OCI-LY3 (cell line): Measurements from ENCODE around the gene BICD1.

Experiments used
- H2AFZ ChIP-seq: fragments of 200-600, 300-600 bp; shearing (Covaris generic); 2 replicates; pipeline ENCODE4 v1.6.0; 2014; ENCODE audit warnings: antibody characterized with exemption, low read depth, low read length
- H3K27ac ChIP-seq: fragments of 200-600, 300-600 bp; sonication (generic); 2 replicates; pipeline ENCODE4 v1.5.1; 2014; ENCODE audit warnings: mild to moderate bottlenecking, low read length, moderate library complexity, mixed read lengths
- H3K27me3 ChIP-seq: fragments of 200-600, 300-600 bp; sonication (generic); 2 replicates; pipeline ENCODE4 v1.6.1; 2014; ENCODE audit warnings: low read depth, low read length, mixed read lengths
- H3K36me3 ChIP-seq: fragments of 200-600, 300-600 bp; sonication (generic); replicated peaks from 2 replicates; pipeline ENCODE3; 2014; ENCODE audit warnings: low read depth, low read length, mixed read lengths
- H3K4me1 ChIP-seq: fragments of 300-600, 200-600 bp; sonication (generic); 2 replicates; pipeline ENCODE4 v1.6.1; 2014; ENCODE audit warnings: low read length, mixed read lengths
- H3K4me2 ChIP-seq: fragments of 200-600, 300-600 bp; sonication (generic); 2 replicates; pipeline ENCODE4 v1.6.1; 2014; ENCODE audit warnings: low read length, mixed read lengths
- H3K4me3 ChIP-seq: fragments of 300-600, 200-600 bp; sonication (generic); 2 replicates; pipeline ENCODE4 v1.5.1; 2014; ENCODE audit warnings: antibody characterized with exemption, mild to moderate bottlenecking, low read length, moderate library complexity
- H3K79me2 ChIP-seq: fragments of 300-600, 200-600 bp; shearing (Covaris generic); 2 replicates; pipeline ENCODE4 v1.6.1; 2014; ENCODE audit warnings: mild to moderate bottlenecking, low read length, mixed read lengths
- H3K9ac ChIP-seq: fragments of 300-600, 200-600 bp; shearing (Covaris generic); 2 replicates; pipeline ENCODE4 v1.6.0; 2014; ENCODE audit warnings: mild to moderate bottlenecking, low read length, moderate library complexity
- H3K9me3 ChIP-seq: fragments of 200-600, 300-600 bp; shearing (Covaris generic); 2 replicates; pipeline ENCODE4 v1.6.1; 2014; ENCODE audit warnings: low read length, mixed read lengths; ENCODE audit not compliant: insufficient read depth
- H4K20me1 ChIP-seq: fragments of 200-600, 300-600 bp; sonication (generic); 2 replicates; pipeline ENCODE4 v1.6.1; 2016; ENCODE audit warnings: low read length, mixed read lengths; ENCODE audit not compliant: insufficient read depth
- CTCF ChIP-seq: fragments of 200-600, 300-600 bp; sonication (generic); IDR thresholded peaks from 2 replicates; pipeline ENCODE4 v1.5.1; 2014; ENCODE audit warnings: antibody characterized with exemption, low read length, low read depth
- EZH2phosphoT487 ChIP-seq: fragments of 200-600 bp; shearing (Covaris generic); IDR thresholded peaks from 2 replicates; pipeline ENCODE4 v1.6.1; 2018; ENCODE audit warnings: antibody characterized with exemption, mixed run types, low read depth

Gene BICD1

GRCh38 chr12:32066206-32066605 is 40.4 kb upstream of the BICD1 start:
- Histone ChIP-seq H3K27ac (no peak overlapping the region), H4K20me1 (no peaks in the 10 kb centered on the region), H3K36me3 (no peaks in the 10 kb centered on the region), H3K9me3 (no peaks in the 10 kb centered on the region), H3K4me2 (no peak overlapping the region), H2AFZ (peak overlapping the region; percentile 71), H3K9ac (no peak overlapping the region), H3K79me2 (no peaks in the 10 kb centered on the region), H3K4me1 (peaks cover 4% of the 10 kb centered on the region; the same call in 1 of the 2 replicates), H3K27me3 (no peaks in the 10 kb centered on the region), H3K4me3 (no peak overlapping the region)
- TF ChIP-seq CTCF (no peak), EZH2phosphoT487 (no peak)

GRCh38 chr12:32069071-32069470 is 37.6 kb upstream of the BICD1 start:
- H4K20me1 ChIP-seq = no peaks in the 10 kb centered on the region
- TF ChIP-seq EZH2phosphoT487 (no peak), CTCF (no peak)
- H3K79me2 ChIP-seq = no peaks in the 10 kb centered on the region
- H3K9me3 ChIP-seq = no peaks in the 10 kb centered on the region
- no peak overlapping the region for H3K9ac ChIP-seq
- no peak overlapping the region for H3K4me2 ChIP-seq
- no peak overlapping the region for H3K4me3 ChIP-seq
- no peaks in the 10 kb centered on the region for H3K27me3 ChIP-seq
- H3K36me3 ChIP-seq = no peaks in the 10 kb centered on the region
- H3K27ac ChIP-seq = no peak overlapping the region
- H2AFZ ChIP-seq = no peak overlapping the region
- H3K4me1 ChIP-seq = no peaks in the 10 kb centered on the region

- no peak overlapping the region for H3K4me3 ChIP-seq
- no peaks in the 10 kb centered on the region for H3K79me2 ChIP-seq
- H3K9ac ChIP-seq = no peak overlapping the region
- no peak overlapping the region for H3K27ac ChIP-seq
- no peaks in the 10 kb centered on the region for H3K4me1 ChIP-seq
- no peaks in the 10 kb centered on the region for H3K27me3 ChIP-seq
- H3K9me3 ChIP-seq = no peaks in the 10 kb centered on the region
- no peak overlapping the region for H3K4me2 ChIP-seq
- H3K36me3 ChIP-seq = no peaks in the 10 kb centered on the region
- H2AFZ ChIP-seq = no peak overlapping the region
- no peaks in the 10 kb centered on the region for H4K20me1 ChIP-seq
- TF ChIP-seq CTCF = no peak
- no peak for TF ChIP-seq EZH2phosphoT487
Observed at GRCh38 chr12:32069731-32070130, 36.9 kb upstream of the BICD1 start.

GRCh38 chr12:32070370-32070769 is 36.3 kb upstream of the BICD1 start:
- Histone ChIP-seq H3K4me2 (no peak overlapping the region), H3K36me3 (no peaks in the 10 kb centered on the region), H3K4me3 (no peak overlapping the region), H3K27me3 (no peaks in the 10 kb centered on the region), H3K9me3 (no peaks in the 10 kb centered on the region), H2AFZ (no peak overlapping the region), H3K79me2 (no peaks in the 10 kb centered on the region), H3K9ac (no peak overlapping the region), H4K20me1 (no peaks in the 10 kb centered on the region), H3K27ac (no peak overlapping the region), H3K4me1 (no peaks in the 10 kb centered on the region)
- TF ChIP-seq CTCF (no peak), EZH2phosphoT487 (no peak)
